AG09309 (cell line): Measurements from ENCODE around the gene HTRA3.

Experiments used
- DNase-seq: peaks from one replicate; pipeline ENCODE4 v3.0.0-alpha.2; 2010; ENCODE audit warnings: low read depth
- H3K4me3 ChIP-seq: 2 replicates; pipeline ENCODE4 v1.5.1; 2011; ENCODE audit warnings: mild to moderate bottlenecking, low read depth, low read length, moderate library complexity; ENCODE audit not compliant: control insufficient read depth
- TF ChIP-seq, protein P1 (sequence below): IDR thresholded peaks from 2 replicates; pipeline ENCODE4 v1.5.1; 2011; ENCODE audit warnings: mild to moderate bottlenecking, low read depth, low read length, inconsistent platforms; ENCODE audit not compliant: insufficient read depth, control insufficient read depth; ENCODE audit errors: missing control alignments

The HTRA3 gene

DNA sequence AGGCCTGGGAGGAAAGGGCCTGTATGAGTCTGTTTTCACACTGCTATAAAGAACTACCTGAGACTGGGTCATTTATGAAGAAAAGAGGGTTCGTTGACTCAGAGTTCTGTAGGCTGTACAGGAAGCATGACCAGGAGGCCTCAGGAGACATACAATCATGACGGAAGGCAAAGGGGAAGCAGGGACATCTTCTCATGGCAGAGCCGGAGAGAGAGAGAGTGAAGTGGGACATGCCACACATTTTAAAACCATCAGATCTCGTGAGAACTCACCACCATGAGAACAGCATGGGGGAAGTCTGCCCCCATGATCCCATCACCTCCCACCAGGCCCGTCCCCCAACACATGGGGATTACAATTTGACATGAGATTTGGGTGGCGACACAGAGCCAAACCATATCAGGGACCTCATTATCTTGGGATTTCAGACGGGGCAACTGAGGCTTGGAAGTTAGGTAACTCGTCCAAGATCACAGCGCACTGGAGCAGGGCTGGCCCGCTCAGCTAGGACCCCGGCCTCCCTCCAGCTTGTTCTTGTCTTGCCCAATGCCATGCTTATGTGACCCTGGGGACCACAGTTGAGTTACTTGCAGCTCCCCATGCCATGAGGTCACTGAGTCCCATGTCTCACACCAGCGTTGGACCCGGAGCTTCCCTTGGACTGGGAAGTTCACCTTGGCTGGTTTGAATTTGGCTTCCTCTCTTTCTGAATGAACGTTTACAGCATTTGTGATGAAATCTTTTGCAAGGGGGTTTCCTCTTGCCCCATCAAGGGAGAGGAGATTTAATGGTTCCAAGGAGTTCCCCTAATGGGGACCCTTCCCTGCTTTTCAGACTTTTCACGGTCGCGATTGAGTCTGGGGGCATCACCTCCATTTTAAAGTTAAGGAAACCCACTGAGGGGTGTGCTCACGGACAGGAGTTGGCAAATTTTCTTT lies 18.1 kb downstream of the HTRA3 start:
- TF ChIP-seq, protein P1, sequence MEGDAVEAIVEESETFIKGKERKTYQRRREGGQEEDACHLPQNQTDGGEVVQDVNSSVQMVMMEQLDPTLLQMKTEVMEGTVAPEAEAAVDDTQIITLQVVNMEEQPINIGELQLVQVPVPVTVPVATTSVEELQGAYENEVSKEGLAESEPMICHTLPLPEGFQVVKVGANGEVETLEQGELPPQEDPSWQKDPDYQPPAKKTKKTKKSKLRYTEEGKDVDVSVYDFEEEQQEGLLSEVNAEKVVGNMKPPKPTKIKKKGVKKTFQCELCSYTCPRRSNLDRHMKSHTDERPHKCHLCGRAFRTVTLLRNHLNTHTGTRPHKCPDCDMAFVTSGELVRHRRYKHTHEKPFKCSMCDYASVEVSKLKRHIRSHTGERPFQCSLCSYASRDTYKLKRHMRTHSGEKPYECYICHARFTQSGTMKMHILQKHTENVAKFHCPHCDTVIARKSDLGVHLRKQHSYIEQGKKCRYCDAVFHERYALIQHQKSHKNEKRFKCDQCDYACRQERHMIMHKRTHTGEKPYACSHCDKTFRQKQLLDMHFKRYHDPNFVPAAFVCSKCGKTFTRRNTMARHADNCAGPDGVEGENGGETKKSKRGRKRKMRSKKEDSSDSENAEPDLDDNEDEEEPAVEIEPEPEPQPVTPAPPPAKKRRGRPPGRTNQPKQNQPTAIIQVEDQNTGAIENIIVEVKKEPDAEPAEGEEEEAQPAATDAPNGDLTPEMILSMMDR = no peak
- DNase-seq = no peak
- no peak overlapping the region for H3K4me3 ChIP-seq

DNA sequence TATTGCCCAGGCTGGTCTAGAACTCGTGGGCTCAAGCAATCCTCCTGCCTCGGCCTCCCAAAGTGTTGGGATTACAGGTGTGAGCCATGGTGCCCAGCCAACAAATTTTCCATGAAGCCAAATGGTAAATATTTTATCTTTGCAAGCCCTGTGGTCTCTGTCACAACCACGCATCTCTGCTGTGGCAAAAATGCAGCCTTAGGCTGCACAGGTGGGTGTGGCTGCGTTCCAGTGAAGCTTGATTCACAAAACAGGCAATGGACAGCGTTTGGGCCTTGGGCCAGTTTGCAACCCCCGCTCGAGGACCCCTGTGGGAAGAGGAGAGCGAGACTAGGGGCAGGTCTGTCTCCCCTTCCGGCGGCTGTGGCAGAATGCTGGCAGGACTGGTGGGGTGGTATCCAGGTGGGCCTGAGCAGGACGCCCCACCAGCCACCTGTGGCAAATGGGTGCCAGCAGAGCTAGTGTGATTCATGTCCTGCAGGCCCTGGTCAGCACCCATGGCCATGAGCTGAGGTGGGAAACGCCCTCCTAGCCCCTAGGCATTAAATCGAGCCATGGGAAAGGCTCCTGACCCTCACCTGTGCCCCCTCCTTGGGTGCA lies 19.7 kb downstream of the HTRA3 start:
- TF ChIP-seq, protein P1 = no peak
- no peak overlapping the region for H3K4me3 ChIP-seq
- no peak for DNase-seq

DNA sequence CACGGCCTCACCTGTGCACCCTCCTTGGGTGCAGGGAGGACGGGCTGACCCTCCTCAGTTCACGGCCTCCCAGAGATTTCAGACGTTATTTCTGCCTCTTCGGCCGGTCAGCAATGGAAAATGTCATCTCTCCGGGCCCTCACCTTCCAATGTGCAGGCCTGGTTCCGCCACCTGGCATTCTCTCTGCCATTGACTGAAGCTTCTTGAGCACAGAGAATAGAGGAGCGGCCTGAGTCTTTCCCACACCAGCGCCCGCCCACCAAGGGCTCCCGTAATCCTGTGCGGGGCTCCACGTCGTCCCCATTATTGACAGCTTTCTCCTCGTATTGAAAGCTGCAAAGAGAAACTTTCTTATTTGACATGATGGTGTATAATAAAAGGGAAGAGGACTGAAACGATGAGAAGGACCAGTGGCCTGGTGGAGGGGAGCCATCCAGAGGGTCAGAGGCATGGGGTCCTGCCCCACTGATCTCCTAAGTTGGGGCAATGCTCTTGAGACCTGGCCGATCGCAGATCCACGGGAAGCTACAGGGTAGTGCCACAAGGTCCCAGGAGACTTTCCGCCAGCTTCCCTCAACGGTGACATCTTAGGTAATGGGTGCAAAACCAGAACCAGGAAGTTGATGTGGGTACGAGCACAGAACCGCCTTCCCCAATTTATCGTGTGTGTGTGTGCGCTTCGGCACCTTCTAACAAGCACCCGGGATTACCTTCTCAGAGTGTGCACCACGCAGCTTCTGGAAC lies 20.6 kb downstream of the HTRA3 start:
- no peak overlapping the region for H3K4me3 ChIP-seq
- TF ChIP-seq, protein P1 = no peak
- DNase-seq = no peak

DNA sequence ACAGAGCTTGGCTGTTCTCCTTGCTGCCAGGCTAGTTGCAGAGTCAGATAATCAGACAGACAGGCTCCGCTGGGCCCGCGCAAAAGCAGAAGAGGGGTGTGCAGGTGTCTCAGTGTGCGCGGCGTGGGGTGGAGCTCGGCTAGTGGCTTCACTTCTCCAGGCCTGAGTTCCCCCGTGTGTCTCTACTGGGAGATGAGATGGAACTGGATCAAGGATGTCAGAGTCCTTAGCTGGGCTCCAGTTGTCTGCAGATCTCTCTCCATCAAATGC lies 21.1 kb downstream of the HTRA3 start:
- DNase-seq = no peak
- no peak overlapping the region for H3K4me3 ChIP-seq
- TF ChIP-seq, protein P1 = no peak

DNA sequence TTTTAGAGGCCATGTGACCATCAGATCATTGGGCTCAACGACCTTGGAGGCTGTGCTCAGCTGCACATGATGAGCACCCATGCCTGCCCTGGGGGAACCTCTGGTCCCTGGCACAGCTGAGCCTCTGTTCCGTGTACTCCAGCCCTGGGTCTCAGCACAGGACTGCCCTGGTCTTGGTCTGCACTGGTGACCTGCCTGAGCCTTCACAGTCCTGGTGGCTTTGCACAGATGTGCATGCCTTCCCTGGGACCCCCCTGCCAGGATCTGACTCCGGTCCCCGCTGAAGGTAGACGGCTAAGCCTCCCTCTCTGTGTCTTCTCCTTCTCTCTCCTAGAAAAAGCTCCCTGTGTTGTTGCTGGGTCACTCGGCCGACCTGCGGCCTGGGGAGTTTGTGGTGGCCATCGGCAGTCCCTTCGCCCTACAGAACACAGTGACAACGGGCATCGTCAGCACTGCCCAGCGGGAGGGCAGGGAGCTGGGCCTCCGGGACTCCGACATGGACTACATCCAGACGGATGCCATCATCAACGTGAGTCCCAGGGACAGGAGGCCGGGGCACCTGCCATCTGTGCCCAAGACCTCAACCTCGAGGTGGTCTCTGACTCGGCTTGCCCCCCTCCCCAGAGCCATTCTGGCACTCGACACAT lies 21.6 kb downstream of the HTRA3 start:
- TF ChIP-seq, protein P1 = no peak

DNA sequence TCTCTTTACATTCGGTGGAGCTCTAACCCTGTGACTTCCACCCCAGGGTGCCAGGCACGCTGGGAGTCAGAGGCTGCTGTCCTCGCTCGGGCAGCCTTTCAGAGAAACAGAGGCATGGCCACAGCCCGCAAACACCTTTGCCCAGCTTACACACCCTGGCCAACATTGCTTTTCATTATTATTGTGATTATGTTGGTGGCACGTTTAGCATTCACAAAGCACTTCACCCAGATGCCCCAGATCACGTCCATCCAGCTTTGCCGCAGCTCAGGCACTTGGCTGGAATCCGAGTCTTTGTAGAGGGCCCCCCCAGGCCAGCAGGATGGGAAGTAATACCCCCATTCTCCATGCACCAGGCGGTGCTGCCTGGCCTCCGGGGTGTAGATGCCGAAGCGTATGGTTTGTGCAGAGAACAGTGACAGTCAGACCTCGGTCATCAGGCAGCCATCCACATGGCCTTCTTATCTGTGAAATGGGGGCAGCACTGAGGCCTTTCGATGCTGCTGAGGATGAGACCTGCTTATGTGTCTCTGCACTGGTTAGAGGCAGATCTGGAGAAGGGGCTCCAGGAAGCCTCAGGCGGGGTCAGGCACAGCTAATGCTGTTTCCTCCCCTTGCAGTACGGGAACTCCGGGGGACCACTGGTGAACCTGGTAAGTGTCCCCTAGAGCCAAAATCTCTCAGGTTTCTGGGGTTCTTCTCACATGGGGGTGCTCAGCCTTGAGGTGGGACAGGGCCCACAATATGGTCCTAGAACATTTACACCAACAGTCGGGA lies 22.3 kb downstream of the HTRA3 start:
- TF ChIP-seq, protein P1 = no peak
- no peak overlapping the region for H3K4me3 ChIP-seq
- no peak for DNase-seq

More for the DNA sequence above, 21.6 kb downstream of the HTRA3 start:
- no peak overlapping the region for H3K4me3 ChIP-seq
- no peak for DNase-seq
